ENCODE data around the gene MSANTD7. TPM values are rescaled to one million over a fixed set of nuclear protein-coding genes. Genes with fewer than 3 reads are reported as not detected.

Gene MSANTD7
- total and polyA plus RNA-seq, 2 of the 13 experiments (the other 11 are each of a cell fraction or from before 2014, with no cell fraction given) = 3.7 to 16.7 TPM

DNA sequence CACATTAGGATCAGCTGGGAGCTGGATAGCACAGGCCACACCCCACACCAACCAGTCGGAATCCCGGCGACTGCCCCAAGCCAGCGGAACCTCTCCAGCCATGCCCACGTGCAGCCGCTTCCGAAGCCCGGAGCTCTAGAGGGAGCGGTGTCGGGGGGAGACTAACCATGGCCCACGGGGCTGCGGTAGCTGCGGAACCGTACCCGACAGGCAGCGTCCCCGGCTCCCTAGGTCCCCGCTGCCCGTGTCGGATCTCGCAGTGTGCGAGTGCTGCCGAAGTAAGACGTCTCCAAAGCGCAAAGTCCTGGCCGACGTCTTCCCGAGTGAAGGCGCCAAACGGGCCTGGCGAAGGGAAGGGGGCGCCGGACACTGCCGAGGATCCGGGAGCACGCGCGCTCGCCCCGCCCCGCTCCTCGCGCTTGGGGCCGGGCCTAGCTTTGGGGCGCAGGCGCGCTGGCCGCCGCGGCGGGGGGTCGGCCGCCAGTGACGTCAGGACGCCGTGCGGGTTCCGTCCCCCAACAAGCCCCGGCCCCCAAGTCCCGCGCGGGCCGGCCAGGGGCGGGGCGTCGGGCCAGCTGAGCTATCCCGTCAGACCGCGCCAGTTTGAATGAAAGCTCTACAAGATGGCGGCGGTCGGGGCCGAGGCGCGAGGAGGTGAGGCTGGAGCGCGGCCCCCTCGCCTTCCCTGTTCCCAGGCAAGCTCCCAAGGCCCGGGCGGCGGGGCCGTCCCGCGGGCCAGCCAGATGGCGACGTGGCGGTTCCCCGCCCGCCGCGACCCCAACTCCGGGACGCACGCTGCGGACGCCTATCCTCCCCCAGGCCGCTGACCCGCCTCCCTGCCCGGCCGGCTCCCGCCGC, 40.4 kb downstream of the MSANTD7 start, which contains the start of gene SUV39H2 (continued):
- peak; percentile 90 for TF ChIP-seq CHD2 (IDR thresholded peaks at IDR 0.05; ENCODE audit: low read depth, low read length)
- TF ChIP-seq BORCS8-MEF2B (CRISPR knock-in tag; IDR thresholded peaks at IDR 0.05) = no peak; the same call in none of the 2 replicates
- TF ChIP-seq FOXC1 (CRISPR knock-in tag; IDR thresholded peaks at IDR 0.05; ENCODE audit: borderline replicate concordance) = peak; percentile 63
- TF ChIP-seq NR1H2 (CRISPR knock-in tag; IDR thresholded peaks at IDR 0.05; ENCODE audit: borderline replicate concordance, low read depth) = peak; percentile 62; the same call in 1 of the 2 replicates
- peak in 1 of 2 experiments; percentile 29; a peak in 1 of 4 replicates for TF ChIP-seq NR2F1 (CRISPR knock-in tag; IDR thresholded peaks at IDR 0.05)
- TF ChIP-seq HDAC2 (CRISPR knock-in tag; IDR thresholded peaks at IDR 0.05) = peak; percentile 53
- TF ChIP-seq ISL2 (CRISPR knock-in tag; IDR thresholded peaks at IDR 0.05) = peak; percentile 52
- TF ChIP-seq, protein P1, sequence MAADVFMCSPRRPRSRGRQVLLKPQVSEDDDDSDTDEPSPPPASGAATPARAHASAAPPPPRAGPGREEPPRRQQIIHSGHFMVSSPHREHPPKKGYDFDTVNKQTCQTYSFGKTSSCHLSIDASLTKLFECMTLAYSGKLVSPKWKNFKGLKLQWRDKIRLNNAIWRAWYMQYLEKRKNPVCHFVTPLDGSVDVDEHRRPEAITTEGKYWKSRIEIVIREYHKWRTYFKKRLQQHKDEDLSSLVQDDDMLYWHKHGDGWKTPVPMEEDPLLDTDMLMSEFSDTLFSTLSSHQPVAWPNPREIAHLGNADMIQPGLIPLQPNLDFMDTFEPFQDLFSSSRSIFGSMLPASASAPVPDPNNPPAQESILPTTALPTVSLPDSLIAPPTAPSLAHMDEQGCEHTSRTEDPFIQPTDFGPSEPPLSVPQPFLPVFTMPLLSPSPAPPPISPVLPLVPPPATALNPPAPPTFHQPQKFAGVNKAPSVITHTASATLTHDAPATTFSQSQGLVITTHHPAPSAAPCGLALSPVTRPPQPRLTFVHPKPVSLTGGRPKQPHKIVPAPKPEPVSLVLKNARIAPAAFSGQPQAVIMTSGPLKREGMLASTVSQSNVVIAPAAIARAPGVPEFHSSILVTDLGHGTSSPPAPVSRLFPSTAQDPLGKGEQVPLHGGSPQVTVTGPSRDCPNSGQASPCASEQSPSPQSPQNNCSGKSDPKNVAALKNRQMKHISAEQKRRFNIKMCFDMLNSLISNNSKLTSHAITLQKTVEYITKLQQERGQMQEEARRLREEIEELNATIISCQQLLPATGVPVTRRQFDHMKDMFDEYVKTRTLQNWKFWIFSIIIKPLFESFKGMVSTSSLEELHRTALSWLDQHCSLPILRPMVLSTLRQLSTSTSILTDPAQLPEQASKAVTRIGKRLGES (CRISPR knock-in tag; IDR thresholded peaks at IDR 0.05; ENCODE audit: borderline replicate concordance) = 0 out of 2 replicates have a peak, but pooled peaks have one; percentile 32
- TF ChIP-seq, protein P2, sequence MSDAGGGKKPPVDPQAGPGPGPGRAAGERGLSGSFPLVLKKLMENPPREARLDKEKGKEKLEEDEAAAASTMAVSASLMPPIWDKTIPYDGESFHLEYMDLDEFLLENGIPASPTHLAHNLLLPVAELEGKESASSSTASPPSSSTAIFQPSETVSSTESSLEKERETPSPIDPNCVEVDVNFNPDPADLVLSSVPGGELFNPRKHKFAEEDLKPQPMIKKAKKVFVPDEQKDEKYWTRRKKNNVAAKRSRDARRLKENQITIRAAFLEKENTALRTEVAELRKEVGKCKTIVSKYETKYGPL (CRISPR knock-in tag; IDR thresholded peaks at IDR 0.05) = peak; percentile 43; the same call in 1 of the 2 replicates
- TF ChIP-seq, protein P3, sequence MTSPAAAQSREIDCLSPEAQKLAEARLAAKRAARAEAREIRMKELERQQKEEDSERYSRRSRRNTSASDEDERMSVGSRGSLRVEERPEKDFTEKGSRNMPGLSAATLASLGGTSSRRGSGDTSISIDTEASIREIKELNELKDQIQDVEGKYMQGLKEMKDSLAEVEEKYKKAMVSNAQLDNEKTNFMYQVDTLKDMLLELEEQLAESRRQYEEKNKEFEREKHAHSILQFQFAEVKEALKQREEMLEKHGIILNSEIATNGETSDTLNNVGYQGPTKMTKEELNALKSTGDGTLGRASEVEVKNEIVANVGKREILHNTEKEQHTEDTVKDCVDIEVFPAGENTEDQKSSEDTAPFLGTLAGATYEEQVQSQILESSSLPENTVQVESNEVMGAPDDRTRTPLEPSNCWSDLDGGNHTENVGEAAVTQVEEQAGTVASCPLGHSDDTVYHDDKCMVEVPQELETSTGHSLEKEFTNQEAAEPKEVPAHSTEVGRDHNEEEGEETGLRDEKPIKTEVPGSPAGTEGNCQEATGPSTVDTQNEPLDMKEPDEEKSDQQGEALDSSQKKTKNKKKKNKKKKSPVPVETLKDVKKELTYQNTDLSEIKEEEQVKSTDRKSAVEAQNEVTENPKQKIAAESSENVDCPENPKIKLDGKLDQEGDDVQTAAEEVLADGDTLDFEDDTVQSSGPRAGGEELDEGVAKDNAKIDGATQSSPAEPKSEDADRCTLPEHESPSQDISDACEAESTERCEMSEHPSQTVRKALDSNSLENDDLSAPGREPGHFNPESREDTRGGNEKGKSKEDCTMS (CRISPR knock-in tag; conservative IDR thresholded peaks at IDR 0.05) = no peak
- TF ChIP-seq SNAPC2 (CRISPR knock-in tag; IDR thresholded peaks at IDR 0.05) = peak; percentile 82
- TF ChIP-seq FOXK1 (CRISPR knock-in tag; IDR thresholded peaks at IDR 0.05; ENCODE audit: borderline replicate concordance, low read depth) = peak; percentile 38; the same call in 1 of the 2 replicates
- TF ChIP-seq, protein P4, sequence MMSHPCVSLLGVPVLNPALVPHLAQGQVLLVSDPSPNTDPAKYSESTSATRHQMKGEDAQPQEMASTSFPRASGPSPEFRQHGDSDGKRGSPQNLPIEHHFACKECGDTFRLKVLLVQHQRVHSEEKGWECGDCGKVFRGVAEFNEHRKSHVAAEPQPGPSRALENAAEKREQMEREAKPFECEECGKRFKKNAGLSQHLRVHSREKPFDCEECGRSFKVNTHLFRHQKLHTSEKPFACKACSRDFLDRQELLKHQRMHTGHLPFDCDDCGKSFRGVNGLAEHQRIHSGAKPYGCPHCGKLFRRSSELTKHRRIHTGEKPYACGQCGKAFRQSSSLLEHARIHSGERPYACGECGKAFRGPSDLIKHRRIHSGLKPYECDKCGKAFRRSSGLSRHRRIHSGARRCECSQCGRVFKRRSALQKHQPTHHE (CRISPR knock-in tag; IDR thresholded peaks at IDR 0.05; ENCODE audit: borderline replicate concordance) = no peak
- no peak for TF ChIP-seq MBD4 (IDR thresholded peaks at IDR 0.05; ENCODE audit: borderline replicate concordance, low read length)
- TF ChIP-seq, protein P5, sequence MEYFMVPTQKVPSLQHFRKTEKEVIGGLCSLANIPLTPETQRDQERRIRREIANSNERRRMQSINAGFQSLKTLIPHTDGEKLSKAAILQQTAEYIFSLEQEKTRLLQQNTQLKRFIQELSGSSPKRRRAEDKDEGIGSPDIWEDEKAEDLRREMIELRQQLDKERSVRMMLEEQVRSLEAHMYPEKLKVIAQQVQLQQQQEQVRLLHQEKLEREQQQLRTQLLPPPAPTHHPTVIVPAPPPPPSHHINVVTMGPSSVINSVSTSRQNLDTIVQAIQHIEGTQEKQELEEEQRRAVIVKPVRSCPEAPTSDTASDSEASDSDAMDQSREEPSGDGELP (IDR thresholded peaks at IDR 0.05; ENCODE audit: borderline replicate concordance, low read depth) = peak; percentile 96
- TF ChIP-seq ZNF879 (CRISPR knock-in tag; IDR thresholded peaks at IDR 0.05) = no peak
- TF ChIP-seq ZNF343 (CRISPR knock-in tag; IDR thresholded peaks at IDR 0.05) = 0 out of 2 replicates have a peak, but pooled peaks have one; percentile 46
- no peak for TF ChIP-seq XRCC5 (optimal IDR thresholded peaks at IDR 0.05; ENCODE audit: low read length)
